GM13977 (cell line): ENCODE measurements around the gene LIMCH1.

ENCODE experiments used
- DNase-seq: peaks from one replicate; pipeline ENCODE4 v3.0.0; 2012; ENCODE audit warnings: low spot score
- in situ Hi-C: fragments of 300-500 bp; cut with MboI; formaldehyde crosslinking; loops from one replicate; pipeline ENCODE4 v1.12.0; 2022; ENCODE audit warnings: low sequenced_read_pairs, low pct_unique_long_range_greater_than_20kb, mixed read lengths, inconsistent platforms; ENCODE audit not compliant: unreplicated experiment
- TF ChIP-seq, protein P1 (sequence below): IDR thresholded peaks from 2 replicates; pipeline ENCODE4 v1.5.1; 2012; ENCODE audit warnings: mild to moderate bottlenecking, control low read depth; ENCODE audit not compliant: insufficient read depth; ENCODE audit errors: extremely low read depth, missing control alignments

LIMCH1 gene

DNA sequence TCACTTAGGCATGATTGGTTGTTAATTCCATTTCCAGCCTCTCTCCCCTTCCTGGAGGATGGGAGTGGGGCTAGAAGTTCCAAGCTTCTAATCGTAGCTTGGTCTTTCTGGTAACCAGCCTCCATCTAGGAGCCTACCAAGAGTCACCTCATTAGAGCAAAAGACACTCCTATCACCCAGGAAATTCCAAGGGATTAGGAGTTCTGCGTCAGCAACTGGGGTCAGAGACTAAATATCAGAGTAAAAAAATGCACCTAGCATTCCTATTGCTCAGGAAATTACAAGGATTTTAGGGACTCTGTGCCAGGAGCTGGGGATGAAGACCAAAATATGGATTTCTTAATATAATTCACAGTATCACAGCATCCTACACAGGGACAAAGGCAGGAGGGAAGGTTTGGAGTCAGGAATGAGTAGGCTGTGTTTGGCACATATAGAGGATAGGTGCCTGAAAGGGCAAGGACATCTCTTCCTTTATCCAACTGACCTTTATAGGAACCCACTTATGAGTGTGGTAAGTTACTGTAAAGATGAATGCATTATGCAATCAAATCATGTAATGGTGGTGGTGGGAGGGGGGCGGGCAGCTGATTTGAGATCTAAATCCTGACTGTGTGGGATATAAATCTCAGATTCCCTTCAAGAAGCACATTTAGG is 30.5 kb upstream of the LIMCH1 start:
- in situ Hi-C loops = no loop called here
- TF ChIP-seq, protein P1, sequence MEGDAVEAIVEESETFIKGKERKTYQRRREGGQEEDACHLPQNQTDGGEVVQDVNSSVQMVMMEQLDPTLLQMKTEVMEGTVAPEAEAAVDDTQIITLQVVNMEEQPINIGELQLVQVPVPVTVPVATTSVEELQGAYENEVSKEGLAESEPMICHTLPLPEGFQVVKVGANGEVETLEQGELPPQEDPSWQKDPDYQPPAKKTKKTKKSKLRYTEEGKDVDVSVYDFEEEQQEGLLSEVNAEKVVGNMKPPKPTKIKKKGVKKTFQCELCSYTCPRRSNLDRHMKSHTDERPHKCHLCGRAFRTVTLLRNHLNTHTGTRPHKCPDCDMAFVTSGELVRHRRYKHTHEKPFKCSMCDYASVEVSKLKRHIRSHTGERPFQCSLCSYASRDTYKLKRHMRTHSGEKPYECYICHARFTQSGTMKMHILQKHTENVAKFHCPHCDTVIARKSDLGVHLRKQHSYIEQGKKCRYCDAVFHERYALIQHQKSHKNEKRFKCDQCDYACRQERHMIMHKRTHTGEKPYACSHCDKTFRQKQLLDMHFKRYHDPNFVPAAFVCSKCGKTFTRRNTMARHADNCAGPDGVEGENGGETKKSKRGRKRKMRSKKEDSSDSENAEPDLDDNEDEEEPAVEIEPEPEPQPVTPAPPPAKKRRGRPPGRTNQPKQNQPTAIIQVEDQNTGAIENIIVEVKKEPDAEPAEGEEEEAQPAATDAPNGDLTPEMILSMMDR = no peak

DNA sequence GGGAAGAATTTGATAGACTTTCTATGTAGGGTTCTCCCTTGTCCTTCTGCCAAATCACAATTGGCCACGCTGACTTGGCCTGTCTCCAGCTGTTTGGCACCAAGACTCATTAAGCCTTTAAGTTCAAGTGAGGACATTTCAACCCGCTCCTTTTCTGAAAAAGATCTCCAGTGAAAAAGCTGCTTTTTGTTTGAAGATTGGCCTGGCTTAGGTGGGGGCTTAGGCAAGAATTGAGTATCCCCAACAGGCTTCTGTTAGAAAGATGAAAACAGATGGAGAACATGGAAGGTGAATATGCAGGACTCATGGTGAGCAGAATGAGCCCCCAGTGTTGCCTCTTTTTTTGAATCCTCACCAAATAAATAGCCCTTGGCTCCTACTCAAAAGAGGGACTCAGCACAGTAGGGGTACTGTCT is 28.5 kb upstream of the LIMCH1 start:
- DNase-seq = no peak
- in situ Hi-C loops = no loop called here
- TF ChIP-seq, protein P1 = no peak

More for the DNA sequence above, 30.5 kb upstream of the LIMCH1 start:
- no peak for DNase-seq

DNA sequence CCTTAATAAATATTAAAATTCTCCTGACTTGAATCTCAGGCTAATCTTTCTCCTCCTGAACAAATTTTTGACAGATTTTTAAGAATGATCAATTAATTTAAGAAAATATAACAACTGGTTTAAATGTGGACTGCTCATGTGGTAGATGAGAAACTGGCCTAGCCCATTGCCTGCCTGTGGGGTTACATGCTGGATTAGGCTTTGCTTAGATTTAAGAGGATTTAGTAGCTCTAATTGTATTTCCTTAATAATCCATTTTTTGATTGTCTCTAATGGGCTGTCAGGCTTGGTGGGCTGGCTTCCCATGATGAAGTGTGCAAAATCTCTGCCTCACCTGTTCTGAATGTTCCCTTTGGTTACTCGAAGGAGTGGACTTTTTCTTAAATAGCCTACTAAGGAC is 27.8 kb upstream of the LIMCH1 start:
- DNase-seq = no peak
- TF ChIP-seq, protein P1 = no peak
- in situ Hi-C loops = no loop called here

DNA sequence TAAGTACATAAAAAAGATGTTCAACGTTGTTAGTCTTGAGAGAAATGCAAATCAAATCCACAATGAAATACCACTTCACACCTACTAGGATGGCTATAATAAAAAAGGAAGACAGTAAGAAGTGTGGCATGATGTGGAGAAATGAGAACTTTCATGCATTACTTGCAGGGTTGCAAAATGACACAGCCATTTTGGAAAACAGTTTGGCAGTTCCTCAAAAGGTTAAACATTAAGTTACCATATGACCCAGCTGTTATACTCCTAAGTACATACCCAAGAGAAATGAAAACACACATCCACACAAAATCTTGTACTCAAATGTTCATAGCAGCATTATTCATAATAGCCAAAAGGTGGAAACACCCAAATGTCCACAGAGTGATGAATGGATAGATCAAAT is 25.8 kb upstream of the LIMCH1 start:
- TF ChIP-seq, protein P1 = no peak
- no peak for DNase-seq
- in situ Hi-C loops = no loop called here

DNA sequence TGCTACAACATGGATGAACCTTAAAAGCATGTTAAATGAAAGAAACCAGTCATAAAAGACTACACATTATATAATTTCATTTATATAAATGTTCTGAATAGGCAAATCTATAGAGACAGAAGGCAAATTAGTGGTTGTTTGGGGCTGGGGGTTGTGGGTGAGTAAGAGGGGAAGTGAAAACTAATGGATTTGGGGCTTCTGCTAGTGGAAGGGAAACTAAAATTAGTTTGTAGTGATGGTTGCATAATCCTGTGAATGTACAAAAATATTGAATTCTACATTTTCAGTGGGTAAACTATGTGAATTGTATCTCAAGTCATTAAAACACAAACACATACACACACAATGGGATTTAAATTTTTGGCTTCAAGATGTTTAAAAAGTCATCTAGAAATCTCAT is 25.4 kb upstream of the LIMCH1 start:
- TF ChIP-seq, protein P1 = no peak
- in situ Hi-C loops = no loop called here

DNA sequence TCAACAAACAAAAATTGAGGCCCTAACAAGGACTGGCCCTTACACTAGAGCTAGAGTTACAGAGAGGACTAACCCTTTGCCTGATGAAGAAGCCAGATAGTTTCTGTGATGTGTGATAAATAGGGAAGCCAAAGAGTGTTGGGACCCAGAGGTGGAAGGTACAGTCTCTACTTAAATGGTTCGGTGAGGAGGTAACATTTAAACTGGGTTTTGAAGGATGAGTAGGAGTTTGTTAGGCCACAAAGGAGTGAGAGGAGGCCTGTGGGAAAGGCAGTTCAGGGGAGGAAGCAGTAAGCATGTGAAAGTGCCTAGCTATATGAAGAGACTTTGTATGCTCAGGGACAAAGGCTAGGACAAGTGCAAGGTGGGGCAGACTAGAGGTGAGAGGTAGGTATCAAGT is 23.8 kb upstream of the LIMCH1 start:
- TF ChIP-seq, protein P1 = no peak
- in situ Hi-C loops = no loop called here
- no peak for DNase-seq

More for the DNA sequence above, 25.4 kb upstream of the LIMCH1 start:
- DNase-seq = no peak
